SJCRH30 (cell line): ENCODE results near the gene ARID1B. TPM values are rescaled to one million over a fixed set of nuclear protein-coding genes. Genes with fewer than 3 reads are reported as not detected.
A peak's percentile ranks its signal among the peaks of the same experiment; 100 is the strongest.

Experiments used
- DNase-seq, 2 experiments: peaks; one replicate each; pipeline ENCODE4 v3.0.0-alpha.2; 2015 to 2020
- H3K27ac ChIP-seq: fragments of 250-450 bp; sonication (Bioruptor Pico); 2 replicates; pipeline ENCODE4 v1.5.1; 2020; ENCODE audit warnings: mild to moderate bottlenecking, moderate library complexity
- H3K27me3 ChIP-seq: fragments of 250-450 bp; sonication (Bioruptor Pico); 2 replicates; pipeline ENCODE4 v1.5.1; 2020; ENCODE audit warnings: mild to moderate bottlenecking, moderate library complexity
- H3K36me3 ChIP-seq: fragments of 250-450 bp; sonication (Bioruptor Pico); 2 replicates; pipeline ENCODE4 v1.5.1; 2020; ENCODE audit warnings: mild to moderate bottlenecking, moderate library complexity
- H3K4me1 ChIP-seq: fragments of 250-450 bp; sonication (Bioruptor Pico); 2 replicates; pipeline ENCODE4 v1.5.1; 2020; ENCODE audit warnings: mild to moderate bottlenecking, moderate library complexity
- H3K4me3 ChIP-seq: fragments of 250-450 bp; sonication (Bioruptor Pico); 2 replicates; pipeline ENCODE4 v1.5.1; 2020; ENCODE audit warnings: mild to moderate bottlenecking, moderate library complexity
- H3K9me3 ChIP-seq: fragments of 250-450 bp; sonication (Bioruptor Pico); replicated peaks from 2 replicates; pipeline ENCODE4 v1.5.1; 2020; ENCODE audit warnings: mild to moderate bottlenecking, moderate library complexity
- total RNA-seq: library from RNA; depleted of rRNA; stranded (reverse); fragments of >200 nt; shearing (Covaris generic); gene quantifications from 2 replicates; pipeline ENCODE4 v1.2.3, GENCODE V29; 2014

Gene ARID1B
- total RNA-seq, 1 experiment from 2014 or later = 28.5 TPM

- no peak overlapping the region for H3K27ac ChIP-seq
- no peaks in the 10 kb centered on the region for H3K4me1 ChIP-seq
- H3K4me3 ChIP-seq = no peak overlapping the region
- H3K9me3 ChIP-seq = no peaks in the 10 kb centered on the region
- no peak for DNase-seq
- no peaks in the 10 kb centered on the region for H3K27me3 ChIP-seq
- no peaks in the 10 kb centered on the region for H3K36me3 ChIP-seq
These were observed 343.5 kb downstream of the ARID1B start for GRCh38 chr6:157120534-157121232.

- no peak overlapping the region for H3K4me3 ChIP-seq
- H3K4me1 ChIP-seq = no peaks in the 10 kb centered on the region
- no peak for DNase-seq
- H3K27me3 ChIP-seq = no peaks in the 10 kb centered on the region
- no peaks in the 10 kb centered on the region for H3K36me3 ChIP-seq
- no peak overlapping the region for H3K27ac ChIP-seq
- no peaks in the 10 kb centered on the region for H3K9me3 ChIP-seq
These were observed 344.7 kb downstream of the ARID1B start for GRCh38 chr6:157121897-157122296.

- no peaks in the 10 kb centered on the region for H3K36me3 ChIP-seq
- no peaks in the 10 kb centered on the region for H3K4me1 ChIP-seq
- no peaks in the 10 kb centered on the region for H3K9me3 ChIP-seq
- DNase-seq = no peak
- H3K4me3 ChIP-seq = no peak overlapping the region
- no peaks in the 10 kb centered on the region for H3K27me3 ChIP-seq
- H3K27ac ChIP-seq = no peak overlapping the region
These were observed 346.1 kb downstream of the ARID1B start for GRCh38 chr6:157123234-157123633.

DNA sequence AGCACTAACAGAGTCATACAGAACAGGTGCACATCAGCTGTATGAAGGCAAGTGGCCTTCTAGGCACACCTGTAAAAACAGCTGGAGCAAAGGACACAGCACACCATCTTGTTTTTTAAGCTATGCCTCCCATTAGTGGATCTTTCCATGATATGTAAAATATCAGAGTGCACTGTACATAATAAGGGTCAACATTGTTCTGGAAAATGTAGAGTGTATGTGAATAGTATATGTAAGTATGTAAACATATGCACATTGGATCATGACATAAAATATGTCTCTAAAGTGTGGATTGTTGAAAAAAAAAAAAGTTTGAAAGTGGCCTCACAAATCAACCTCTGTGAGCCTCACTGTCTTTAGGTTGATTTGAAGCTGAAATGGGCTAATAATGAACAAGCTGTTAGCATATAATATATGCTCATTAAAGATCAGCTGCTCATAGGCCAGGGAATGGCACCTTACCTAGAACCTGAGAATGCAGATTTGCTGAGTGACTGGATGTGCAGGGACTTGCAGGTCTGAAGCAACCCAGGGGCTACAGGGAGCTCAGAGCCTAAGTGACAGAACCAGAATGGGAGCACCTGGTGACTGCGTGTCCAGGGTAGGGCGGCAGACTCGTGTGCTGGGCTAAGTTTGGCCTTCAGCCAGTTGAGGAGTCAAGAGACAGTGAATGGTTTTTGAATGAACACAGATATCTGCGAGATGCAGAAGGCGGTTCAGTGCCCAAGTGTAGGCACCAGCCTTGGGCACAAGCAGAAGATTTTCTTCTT lies 347.5 kb downstream of the ARID1B start:
- no peaks in the 10 kb centered on the region for H3K36me3 ChIP-seq
- H3K27me3 ChIP-seq = no peaks in the 10 kb centered on the region
- DNase-seq = no peak
- H3K4me1 ChIP-seq = no peaks in the 10 kb centered on the region
- no peaks in the 10 kb centered on the region for H3K9me3 ChIP-seq
- H3K4me3 ChIP-seq = no peak overlapping the region
- H3K27ac ChIP-seq = no peak overlapping the region

DNA sequence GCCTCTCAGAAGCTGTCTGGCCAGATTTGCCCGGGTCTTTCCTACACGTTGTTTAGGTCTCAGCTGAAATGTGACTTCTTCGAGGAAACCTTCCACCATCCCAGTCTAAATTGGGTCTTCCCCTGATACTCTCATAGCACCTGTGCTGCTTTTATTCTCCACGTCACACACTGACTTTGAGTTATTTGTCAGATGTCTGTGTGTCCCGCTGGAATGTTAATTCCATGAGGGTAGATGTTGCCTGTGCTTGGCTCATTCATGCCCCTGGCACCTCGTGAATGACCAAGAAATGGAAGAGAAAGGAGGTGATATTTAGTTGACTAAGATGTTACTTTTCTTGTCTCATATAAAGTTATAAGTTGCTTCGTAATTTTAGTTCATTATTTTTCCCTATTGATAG lies 348.4 kb downstream of the ARID1B start:
- H3K36me3 ChIP-seq = no peaks in the 10 kb centered on the region
- no peak for DNase-seq
- H3K9me3 ChIP-seq = no peaks in the 10 kb centered on the region
- H3K4me1 ChIP-seq = no peaks in the 10 kb centered on the region
- no peak overlapping the region for H3K4me3 ChIP-seq
- no peak overlapping the region for H3K27ac ChIP-seq
- H3K27me3 ChIP-seq = no peaks in the 10 kb centered on the region

DNA sequence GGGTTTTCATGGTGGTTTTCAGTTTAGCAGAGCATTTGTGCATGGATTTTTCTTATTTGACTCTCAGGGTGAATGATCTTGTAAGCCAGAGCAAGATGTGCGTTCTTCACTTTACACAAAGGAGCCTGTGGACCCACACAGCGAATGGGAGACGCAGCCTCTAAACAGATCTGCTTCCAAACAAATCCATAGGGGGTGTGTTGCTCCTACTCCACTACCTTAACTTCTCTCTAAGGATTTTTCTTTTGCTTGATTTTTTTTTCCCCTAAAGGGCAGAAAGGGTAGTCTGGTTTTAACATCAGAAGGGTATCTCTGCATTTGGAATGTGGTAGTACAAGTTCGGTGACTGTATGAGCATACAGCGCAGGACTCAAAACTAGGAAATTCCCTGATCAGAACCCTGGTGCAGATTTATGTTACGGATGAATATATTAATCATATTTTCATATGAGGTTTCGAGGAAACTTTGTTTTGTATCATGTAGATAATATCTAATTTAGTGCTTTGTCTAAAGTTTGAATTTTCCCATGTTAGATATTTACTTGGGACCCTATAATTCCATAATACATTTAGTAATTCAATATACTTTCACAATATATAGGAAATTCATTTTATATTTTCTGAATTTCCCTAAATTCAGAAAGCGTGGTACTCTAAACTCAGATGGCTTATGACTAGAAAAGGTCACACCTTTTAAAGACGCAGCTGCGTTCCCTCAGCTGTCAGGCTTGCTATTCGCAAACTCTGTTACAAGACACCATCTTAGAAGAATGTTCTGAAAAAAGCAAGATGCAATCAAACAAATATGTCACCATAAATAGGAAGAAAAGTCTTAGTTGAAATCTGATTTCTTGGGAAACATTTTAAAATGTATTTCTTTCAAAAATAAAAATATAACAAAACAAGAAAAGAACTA lies 349.3 kb downstream of the ARID1B start:
- no peaks in the 10 kb centered on the region for H3K9me3 ChIP-seq
- no peak overlapping the region for H3K4me3 ChIP-seq
- no peaks in the 10 kb centered on the region for H3K27me3 ChIP-seq
- no peaks in the 10 kb centered on the region for H3K36me3 ChIP-seq
- no peak overlapping the region for H3K27ac ChIP-seq
- H3K4me1 ChIP-seq = no peaks in the 10 kb centered on the region
- no peak for DNase-seq

GRCh38 chr6:157128235-157128775 lies 351.1 kb downstream of the ARID1B start:
- no peak overlapping the region for H3K4me3 ChIP-seq
- no peaks in the 10 kb centered on the region for H3K4me1 ChIP-seq
- no peaks in the 10 kb centered on the region for H3K9me3 ChIP-seq
- no peaks in the 10 kb centered on the region for H3K27me3 ChIP-seq
- DNase-seq = no peak
- H3K27ac ChIP-seq = no peak overlapping the region
- no peaks in the 10 kb centered on the region for H3K36me3 ChIP-seq

- no peaks in the 10 kb centered on the region for H3K4me1 ChIP-seq
- H3K27me3 ChIP-seq = no peaks in the 10 kb centered on the region
- no peak for DNase-seq
- no peak overlapping the region for H3K27ac ChIP-seq
- H3K36me3 ChIP-seq = peaks cover 5% of the 10 kb centered on the region
- no peak overlapping the region for H3K4me3 ChIP-seq
- no peaks in the 10 kb centered on the region for H3K9me3 ChIP-seq
These were observed 354.1 kb downstream of the ARID1B start for GRCh38 chr6:157131250-157131649.

GRCh38 chr6:157133856-157134255 lies 356.7 kb downstream of the ARID1B start:
- Histone ChIP-seq H3K4me1 (no peaks in the 10 kb centered on the region), H3K9me3 (no peaks in the 10 kb centered on the region), H3K36me3 (peaks cover 7% of the 10 kb centered on the region), H3K27me3 (no peaks in the 10 kb centered on the region), H3K4me3 (no peak overlapping the region), H3K27ac (no peak overlapping the region)
- no peak for DNase-seq

GRCh38 chr6:157134402-157135047 lies 357.3 kb downstream of the ARID1B start:
- H3K27me3 ChIP-seq = no peaks in the 10 kb centered on the region
- H3K4me1 ChIP-seq = no peaks in the 10 kb centered on the region
- no peak for DNase-seq
- peaks cover 7% of the 10 kb centered on the region for H3K36me3 ChIP-seq
- no peak overlapping the region for H3K4me3 ChIP-seq
- H3K27ac ChIP-seq = no peak overlapping the region
- H3K9me3 ChIP-seq = no peaks in the 10 kb centered on the region

GRCh38 chr6:157135691-157136090 lies 358.5 kb downstream of the ARID1B start:
- no peak for DNase-seq
- Histone ChIP-seq H3K27me3 (no peaks in the 10 kb centered on the region), H3K27ac (no peak overlapping the region)

GRCh38 chr6:157137501-157137900 lies 360.3 kb downstream of the ARID1B start:
- no peaks in the 10 kb centered on the region for H3K27me3 ChIP-seq
- peaks cover 17% of the 10 kb centered on the region for H3K36me3 ChIP-seq
- H3K4me1 ChIP-seq = no peaks in the 10 kb centered on the region
- no peaks in the 10 kb centered on the region for H3K9me3 ChIP-seq
- DNase-seq = no peak
- no peak overlapping the region for H3K4me3 ChIP-seq
- H3K27ac ChIP-seq = no peak overlapping the region

More at GRCh38 chr6:157135691-157136090, 358.5 kb downstream of the ARID1B start:
- H3K4me3 ChIP-seq = no peak overlapping the region
- H3K36me3 ChIP-seq = peaks cover 8% of the 10 kb centered on the region
- no peaks in the 10 kb centered on the region for H3K4me1 ChIP-seq
- no peaks in the 10 kb centered on the region for H3K9me3 ChIP-seq

GRCh38 chr6:157139054-157139708 lies 362.0 kb downstream of the ARID1B start:
- H3K27me3 ChIP-seq = no peaks in the 10 kb centered on the region
- no peak overlapping the region for H3K4me3 ChIP-seq
- H3K4me1 ChIP-seq = no peaks in the 10 kb centered on the region
- peak in 1 of 2 experiments; percentile 31 for DNase-seq
- no peaks in the 10 kb centered on the region for H3K9me3 ChIP-seq
- H3K27ac ChIP-seq = no peak overlapping the region
- H3K36me3 ChIP-seq = peaks cover 17% of the 10 kb centered on the region
